Liver (tissue), 9 donors: Measurements from ENCODE around the gene NR2F2. TPM values are rescaled to one million over a fixed set of nuclear protein-coding genes. Genes with fewer than 3 reads are reported as not detected.

Source experiments
- DNase-seq: peaks from one replicate; pipeline ENCODE4 v3.0.0-alpha.2; 2017; ENCODE audit warnings: low spot score
- H3K27ac ChIP-seq, 2 donors: one replicate each; pipeline ENCODE4 v1.7.0; 2013; ENCODE audit warnings: inconsistent platforms in 2 of 2, low read length in 2 of 2, control low read depth in 1 of 2, low read depth in 1 of 2, mild to moderate bottlenecking in 1 of 2
- H3K27me3 ChIP-seq, 4 donors: one replicate each; pipeline versions ENCODE4 v1.6.1 to v1.7.0; 2013; ENCODE audit warnings: low read length in 3 of 4, inconsistent platforms in 1 of 4, mild to moderate bottlenecking in 1 of 4, moderate library complexity in 1 of 4; ENCODE audit not compliant: control insufficient read depth in 4 of 4, insufficient read depth in 4 of 4
- H3K36me3 ChIP-seq, 4 donors: one replicate each; pipeline versions ENCODE4 v1.6.1 to v1.7.0; 2013; ENCODE audit warnings: low read length in 3 of 4, mild to moderate bottlenecking in 3 of 4, low read depth in 1 of 4, moderate library complexity in 1 of 4; ENCODE audit not compliant: control insufficient read depth in 4 of 4, insufficient read depth in 3 of 4
- H3K4me1 ChIP-seq, 4 donors: one replicate each; pipeline versions ENCODE4 v1.6.1 to v1.7.0; 2013; ENCODE audit warnings: low read length in 3 of 4, mild to moderate bottlenecking in 3 of 4, moderate library complexity in 1 of 4; ENCODE audit not compliant: control insufficient read depth in 4 of 4, insufficient read depth in 4 of 4
- H3K4me3 ChIP-seq, 3 donors: one replicate each; pipeline versions ENCODE4 v1.6.1 to v1.7.0; 2013; ENCODE audit warnings: low read length in 3 of 3, control low read depth in 1 of 3, low read depth in 1 of 3, mild to moderate bottlenecking in 1 of 3
- H3K9ac ChIP-seq, 2 donors: one replicate each; pipeline ENCODE4 v1.7.0; 2013; ENCODE audit warnings: low read length in 2 of 2, mild to moderate bottlenecking in 2 of 2, moderate library complexity in 2 of 2, control low read depth in 1 of 2, low read depth in 1 of 2
- H3K9me3 ChIP-seq, 4 donors: one replicate each; pipeline versions ENCODE4 v1.6.1 to v1.7.0; 2013; ENCODE audit warnings: low read length in 3 of 4; ENCODE audit not compliant: control insufficient read depth in 4 of 4
- EGR1 ChIP-seq, 2 donors: IDR thresholded peaks; 2 replicates each; pipeline ENCODE4 v1.6.1; 2016 to 2018; ENCODE audit warnings: antibody characterized with exemption in 2 of 2, low read depth in 2 of 2
- FOXA1 ChIP-seq: IDR thresholded peaks from 2 replicates; pipeline ENCODE4 v1.6.1; 2016; ENCODE audit warnings: antibody characterized with exemption
- FOXA2 ChIP-seq: IDR thresholded peaks from 2 replicates; pipeline ENCODE4 v1.6.1; 2016; ENCODE audit warnings: antibody characterized with exemption
- GABPA ChIP-seq, 2 donors: IDR thresholded peaks in 1 of 2; conservative IDR thresholded peaks in 1 of 2; 2 replicates each; pipeline ENCODE4 v1.6.1; 2016; ENCODE audit warnings: antibody characterized with exemption in 2 of 2, mild to moderate bottlenecking in 1 of 2, moderate library complexity in 1 of 2
- HNF4A ChIP-seq, 2 donors: conservative IDR thresholded peaks; 2 replicates each; pipeline ENCODE4 v1.6.1; 2016; ENCODE audit warnings: antibody characterized with exemption in 2 of 2, mild to moderate bottlenecking in 2 of 2
- HNF4G ChIP-seq: IDR thresholded peaks from 2 replicates; pipeline ENCODE4 v1.6.1; 2016; ENCODE audit warnings: antibody characterized with exemption
- JUND ChIP-seq, 2 donors: IDR thresholded peaks; 2 replicates each; pipeline ENCODE4 v1.6.1; 2016; ENCODE audit warnings: antibody characterized with exemption in 2 of 2
- NR2F2 ChIP-seq: IDR thresholded peaks from 2 replicates; pipeline ENCODE4 v1.6.1; 2016; ENCODE audit warnings: antibody characterized with exemption
- RAD21 ChIP-seq, 2 donors: IDR thresholded peaks; 2 replicates each; pipeline ENCODE4 v1.6.1; 2016; ENCODE audit warnings: antibody characterized with exemption in 2 of 2, mild to moderate bottlenecking in 2 of 2
- REST ChIP-seq: IDR thresholded peaks from 2 replicates; pipeline ENCODE4 v1.6.1; 2016; ENCODE audit warnings: antibody characterized with exemption, mild to moderate bottlenecking
- RXRA ChIP-seq, 2 donors: IDR thresholded peaks; 2 replicates each; pipeline ENCODE4 v1.6.1; 2017 to 2018; ENCODE audit warnings: antibody characterized with exemption in 2 of 2, mild to moderate bottlenecking in 1 of 2
- SP1 ChIP-seq: IDR thresholded peaks from 2 replicates; pipeline ENCODE4 v1.6.1; 2018; ENCODE audit warnings: antibody characterized with exemption, mild to moderate bottlenecking
- TAF1 ChIP-seq: conservative IDR thresholded peaks from 2 replicates; pipeline ENCODE4 v1.6.1; 2016; ENCODE audit warnings: antibody characterized with exemption, mild to moderate bottlenecking
- YY1 ChIP-seq: IDR thresholded peaks from 2 replicates; pipeline ENCODE4 v1.6.1; 2016; ENCODE audit warnings: antibody characterized with exemption, mild to moderate bottlenecking
- WGBS: extraction: QIAGEN DNeasy Blood & Tissue Kit; methylation state at CpG from one replicate; pipeline ENCODE4 v1.1.7; 2013; 5-methylcytosine and 5-hydroxymethylcytosine counted together
- polyA plus RNA-seq, 2 donors: library from polyadenylated mRNA; stranded (reverse) in 1 of 2; unstranded in 1 of 2; fragments of 200-250 nt in 1 of 2; fragments of >200 nt in 1 of 2; fragmentation: Nextera tagmentation in 1 of 2; extraction: Ambion mirVana in 1 of 2; gene quantifications; one replicate each; pipeline versions ENCODE4 v1.2.1 to v1.2.3, GENCODE V29; 2013 to 2015
- total RNA-seq, 2 donors: library from RNA; depleted of rRNA; stranded (reverse); fragments of >200 nt; gene quantifications; one replicate each; pipeline ENCODE4 v1.2.3, GENCODE V29; 2014
- TF ChIP-seq, protein P1 (sequence below): IDR thresholded peaks from 2 replicates; pipeline ENCODE4 v1.6.1; 2016; ENCODE audit warnings: antibody characterized with exemption
- TF ChIP-seq, protein P2 (sequence below): fragments of 150-350 bp; IDR thresholded peaks from 2 replicates; pipeline ENCODE4 v1.5.1; 2017; ENCODE audit warnings: improper control_type of control experiment, low read depth, low read length; ENCODE audit not compliant: missing input control
- TF ChIP-seq, protein P3 (sequence below): IDR thresholded peaks from 2 replicates; pipeline ENCODE4 v1.6.1; 2016; ENCODE audit warnings: antibody characterized with exemption
- donor health status: healthy.
- donor health status: healthy.
- donor health status: healthy.
- donor health status: healthy.
- donor health status: healthy.

NR2F2 gene
- total and polyA plus RNA-seq, 4 donors: 5.9 to 22.4 (median 9.2) TPM

DNA sequence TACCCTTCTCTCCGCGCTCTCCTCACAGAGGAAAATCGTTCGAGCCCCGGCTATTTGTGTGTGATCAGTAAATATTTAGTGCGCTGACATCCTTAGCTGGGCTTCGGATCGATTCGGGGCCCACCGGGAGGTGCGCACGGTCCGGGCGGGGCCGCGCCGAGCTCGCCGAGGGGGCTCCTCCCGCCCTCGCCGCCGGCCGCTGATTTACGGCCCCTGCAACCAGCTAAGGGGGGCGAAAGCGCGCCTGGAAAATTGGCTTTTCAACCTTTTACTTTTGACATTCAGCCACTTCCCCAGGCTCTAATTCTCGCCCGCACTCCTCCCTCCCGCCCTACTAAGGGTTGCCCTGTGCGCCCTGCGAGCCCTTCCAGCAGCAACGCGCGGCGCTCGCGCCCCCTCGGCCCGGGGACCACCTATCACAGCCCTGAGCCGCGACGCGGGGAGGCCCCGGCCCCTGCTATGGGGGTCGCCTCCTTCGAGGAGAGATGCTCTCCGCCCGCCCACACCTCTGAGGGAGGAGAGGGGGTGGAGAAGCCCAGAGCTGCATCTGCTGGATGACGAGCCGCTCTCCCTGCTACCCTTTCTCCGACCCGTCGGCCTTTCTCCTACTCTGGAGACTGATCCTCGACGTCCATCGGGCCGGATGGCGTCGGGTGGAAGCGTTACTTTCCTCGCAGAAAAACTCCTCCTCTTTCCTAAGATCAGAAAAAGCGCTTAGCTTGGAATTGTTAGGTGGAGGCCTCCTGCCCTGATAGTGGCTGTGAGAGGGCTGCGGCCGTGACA lies 7.8 kb upstream of the NR2F2 start (continued):
- TF ChIP-seq RXRA (IDR thresholded peaks at IDR 0.05) (no peak), YY1 (no peak), HNF4G (no peak), FOXA2 (no peak), HNF4A (conservative IDR thresholded peaks at IDR 0.05) (no peak), GABPA (IDR thresholded peaks at IDR 0.05 in 1 of 2, conservative IDR thresholded peaks at IDR 0.05 in 1 of 2) (no peak)
- TF ChIP-seq, protein P1, sequence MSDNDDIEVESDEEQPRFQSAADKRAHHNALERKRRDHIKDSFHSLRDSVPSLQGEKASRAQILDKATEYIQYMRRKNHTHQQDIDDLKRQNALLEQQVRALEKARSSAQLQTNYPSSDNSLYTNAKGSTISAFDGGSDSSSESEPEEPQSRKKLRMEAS: no peak

GRCh38 chr15:96323319-96324145 lies 7.0 kb upstream of the NR2F2 start:
- H3K27me3 ChIP-seq: no peaks in the 10 kb centered on the region
- H3K4me1 ChIP-seq: peaks cover 3 to 53% (median 40%) of the 10 kb centered on the region in 4 donors
- no peak for DNase-seq
- H3K27ac ChIP-seq: peak overlapping the region; percentile 65 to 86
- no peaks in the 10 kb centered on the region for H3K36me3 ChIP-seq
- WGBS: 62% methylated on average over 29 of the region's 29 CpGs
- no peaks in the 10 kb centered on the region for H3K9me3 ChIP-seq
- peak overlapping the region in 1 of 2 donors; percentile 13 for H3K9ac ChIP-seq
- TF ChIP-seq JUND (IDR thresholded peaks at IDR 0.05): no peak
- TF ChIP-seq FOXA2: no peak
- TF ChIP-seq EGR1 (IDR thresholded peaks at IDR 0.05; ENCODE audit: low read depth in 2 of 2): no peak
- no peak for TF ChIP-seq RAD21 (IDR thresholded peaks at IDR 0.05)
- no peak for TF ChIP-seq SP1
- TF ChIP-seq HNF4G: no peak
- TF ChIP-seq, protein P2, sequence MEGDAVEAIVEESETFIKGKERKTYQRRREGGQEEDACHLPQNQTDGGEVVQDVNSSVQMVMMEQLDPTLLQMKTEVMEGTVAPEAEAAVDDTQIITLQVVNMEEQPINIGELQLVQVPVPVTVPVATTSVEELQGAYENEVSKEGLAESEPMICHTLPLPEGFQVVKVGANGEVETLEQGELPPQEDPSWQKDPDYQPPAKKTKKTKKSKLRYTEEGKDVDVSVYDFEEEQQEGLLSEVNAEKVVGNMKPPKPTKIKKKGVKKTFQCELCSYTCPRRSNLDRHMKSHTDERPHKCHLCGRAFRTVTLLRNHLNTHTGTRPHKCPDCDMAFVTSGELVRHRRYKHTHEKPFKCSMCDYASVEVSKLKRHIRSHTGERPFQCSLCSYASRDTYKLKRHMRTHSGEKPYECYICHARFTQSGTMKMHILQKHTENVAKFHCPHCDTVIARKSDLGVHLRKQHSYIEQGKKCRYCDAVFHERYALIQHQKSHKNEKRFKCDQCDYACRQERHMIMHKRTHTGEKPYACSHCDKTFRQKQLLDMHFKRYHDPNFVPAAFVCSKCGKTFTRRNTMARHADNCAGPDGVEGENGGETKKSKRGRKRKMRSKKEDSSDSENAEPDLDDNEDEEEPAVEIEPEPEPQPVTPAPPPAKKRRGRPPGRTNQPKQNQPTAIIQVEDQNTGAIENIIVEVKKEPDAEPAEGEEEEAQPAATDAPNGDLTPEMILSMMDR: no peak
- TF ChIP-seq TAF1: no peak
- TF ChIP-seq NR2F2: no peak
- no peak for TF ChIP-seq HNF4A (conservative IDR thresholded peaks at IDR 0.05)
- no peak for TF ChIP-seq FOXA1
- no peak for TF ChIP-seq GABPA (IDR thresholded peaks at IDR 0.05 in 1 of 2, conservative IDR thresholded peaks at IDR 0.05 in 1 of 2)
- TF ChIP-seq RXRA (IDR thresholded peaks at IDR 0.05): no peak
- TF ChIP-seq REST: no peak
- TF ChIP-seq, protein P3, sequence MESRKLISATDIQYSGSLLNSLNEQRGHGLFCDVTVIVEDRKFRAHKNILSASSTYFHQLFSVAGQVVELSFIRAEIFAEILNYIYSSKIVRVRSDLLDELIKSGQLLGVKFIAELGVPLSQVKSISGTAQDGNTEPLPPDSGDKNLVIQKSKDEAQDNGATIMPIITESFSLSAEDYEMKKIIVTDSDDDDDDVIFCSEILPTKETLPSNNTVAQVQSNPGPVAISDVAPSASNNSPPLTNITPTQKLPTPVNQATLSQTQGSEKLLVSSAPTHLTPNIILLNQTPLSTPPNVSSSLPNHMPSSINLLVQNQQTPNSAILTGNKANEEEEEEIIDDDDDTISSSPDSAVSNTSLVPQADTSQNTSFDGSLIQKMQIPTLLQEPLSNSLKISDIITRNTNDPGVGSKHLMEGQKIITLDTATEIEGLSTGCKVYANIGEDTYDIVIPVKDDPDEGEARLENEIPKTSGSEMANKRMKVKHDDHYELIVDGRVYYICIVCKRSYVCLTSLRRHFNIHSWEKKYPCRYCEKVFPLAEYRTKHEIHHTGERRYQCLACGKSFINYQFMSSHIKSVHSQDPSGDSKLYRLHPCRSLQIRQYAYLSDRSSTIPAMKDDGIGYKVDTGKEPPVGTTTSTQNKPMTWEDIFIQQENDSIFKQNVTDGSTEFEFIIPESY: no peak
- TF ChIP-seq YY1: no peak
- TF ChIP-seq, protein P1: no peak
- no peak overlapping the region for H3K4me3 ChIP-seq
